ENCODE data around the gene SLC49A3.
"Not testable (repeated sequence)": the region's sequence is repeated elsewhere in the genome, so short reads cannot be mapped to it uniquely, and the experiment has no call there.

SLC49A3 gene

DNA sequence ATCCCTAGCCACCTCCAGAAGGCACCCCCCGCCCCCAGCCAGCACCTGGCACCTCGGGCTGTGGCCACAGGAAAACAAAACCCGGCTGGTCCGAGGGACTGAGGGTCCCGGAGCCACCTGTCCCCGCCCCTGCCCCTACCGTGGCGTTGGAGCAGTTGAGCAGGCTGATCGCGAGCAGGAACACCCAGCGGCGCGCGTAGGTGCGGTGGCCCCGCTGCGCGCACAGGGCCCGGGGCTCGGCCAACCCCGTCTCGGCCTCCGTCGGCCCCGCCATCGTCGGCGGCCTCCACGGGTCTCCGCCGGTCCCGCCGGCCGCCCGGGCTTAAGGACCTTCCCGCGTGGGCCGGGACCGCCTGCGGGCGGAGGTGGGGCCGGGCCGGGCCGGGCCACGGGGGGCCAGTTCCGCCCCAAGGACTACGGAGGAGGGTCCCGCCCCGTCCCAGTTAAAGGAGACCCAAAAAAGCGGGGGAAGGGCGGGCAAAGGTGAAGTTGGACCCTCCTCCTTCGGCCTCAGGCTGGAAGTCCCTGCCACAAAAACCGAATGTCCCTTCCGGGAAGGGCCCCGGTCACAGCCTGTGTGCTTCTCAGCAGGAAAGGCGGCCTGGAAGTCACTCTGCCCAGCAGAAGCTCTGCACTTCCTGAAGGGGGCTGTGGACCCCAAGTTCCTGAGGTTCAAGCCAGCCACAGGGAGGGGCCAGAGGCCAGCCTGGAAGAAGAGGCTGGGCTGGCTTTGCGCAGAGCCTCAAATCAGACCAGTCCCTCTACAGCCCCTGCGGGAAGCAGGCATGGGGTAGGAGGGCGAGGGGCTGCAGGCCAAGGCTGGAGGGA lies at the start of gene SLC49A3:
SLC49A3 (minus strand) TSS at position 298 of the 828 bp plus-strand sequence; CDS start at position 274, 24 bp downstream.
- DNase-seq (ENCODE audit: low read depth in 2 of 2) = no peak

DNA sequence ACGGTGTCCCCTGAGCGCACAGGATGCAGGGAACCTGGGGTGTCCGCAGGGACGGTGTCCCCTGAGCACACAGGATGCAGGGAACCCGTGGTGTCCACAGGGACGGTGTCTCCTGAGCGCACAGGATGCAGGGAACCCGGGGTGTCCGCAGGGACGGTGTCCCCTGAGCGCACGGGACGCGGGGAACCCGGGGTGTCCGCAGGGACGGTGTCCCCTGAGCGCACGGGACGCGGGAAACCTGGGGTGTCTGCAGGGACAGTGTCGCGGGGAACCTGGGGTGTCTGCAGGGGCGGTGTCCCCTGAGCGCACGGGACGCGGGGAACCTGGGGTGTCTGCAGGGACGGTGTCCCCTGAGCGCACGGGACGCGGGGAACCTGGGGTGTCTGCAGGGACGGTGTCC lies 47.6 kb upstream of the SLC49A3 start:
- not testable (repeated sequence) for DNase-seq (ENCODE audit: low read depth in 2 of 2)

DNA sequence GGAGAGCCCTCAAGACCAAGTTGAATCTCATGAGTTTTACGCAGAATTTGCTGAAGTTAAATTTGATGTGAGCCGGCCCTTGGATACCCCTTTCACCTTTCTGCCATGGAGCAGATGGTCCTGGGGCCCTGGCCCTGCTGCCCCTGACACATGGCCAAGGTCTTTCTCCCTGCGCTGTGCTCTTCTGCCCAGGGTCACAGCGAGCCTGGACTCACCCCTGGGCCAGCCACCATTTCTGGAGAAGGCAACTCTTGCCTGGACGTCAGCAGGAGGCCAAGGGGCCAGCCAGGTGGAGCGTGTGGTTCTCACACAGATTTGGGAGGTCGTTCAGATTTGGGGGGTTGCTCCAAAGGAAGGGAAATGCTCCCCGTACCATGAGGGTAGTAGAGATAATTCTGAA lies 46.6 kb upstream of the SLC49A3 start:
- no peak for DNase-seq (ENCODE audit: low read depth in 2 of 2)

DNA sequence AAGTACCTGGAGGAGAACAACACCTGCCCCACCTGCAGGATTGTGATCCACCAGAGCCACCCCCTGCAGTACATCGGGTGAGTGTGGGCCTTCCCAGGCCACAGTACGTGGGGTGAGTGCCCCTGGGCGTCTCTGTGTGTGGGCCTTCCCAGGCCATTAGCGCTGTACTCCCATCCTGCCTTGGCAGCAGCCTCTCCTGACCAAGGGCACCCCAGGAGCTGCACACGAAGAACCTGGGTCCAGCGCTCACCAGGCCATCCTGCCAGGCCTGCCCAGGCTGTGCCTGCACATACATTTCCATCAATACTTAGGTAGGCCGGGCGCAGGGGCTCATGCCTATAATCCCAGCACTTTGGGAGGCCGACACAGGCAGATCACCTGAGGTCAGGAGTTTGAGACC lies 46.0 kb upstream of the SLC49A3 start:
- no peak for DNase-seq (ENCODE audit: low read depth in 2 of 2)

DNA sequence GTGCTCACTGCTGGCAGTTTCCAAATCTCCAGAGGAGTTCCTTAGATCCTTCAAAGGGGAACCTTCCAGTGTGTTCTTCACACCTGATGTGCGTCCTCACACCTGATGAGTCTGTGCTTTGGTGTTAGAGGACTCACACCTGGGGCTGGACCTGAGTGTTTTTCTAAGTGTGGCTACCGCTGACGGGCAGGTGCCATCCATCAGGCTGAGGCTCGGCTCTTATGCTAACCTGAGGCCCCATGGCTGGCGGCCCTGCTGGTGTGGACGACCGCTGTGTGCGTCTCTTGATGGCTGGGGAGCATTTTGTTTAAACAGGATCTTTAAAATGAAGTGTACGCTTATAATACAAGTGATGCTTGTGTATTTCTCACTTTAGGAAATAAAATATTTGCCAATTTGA lies 45.1 kb upstream of the SLC49A3 start:
- DNase-seq (ENCODE audit: low read depth in 2 of 2) = no peak

DNA sequence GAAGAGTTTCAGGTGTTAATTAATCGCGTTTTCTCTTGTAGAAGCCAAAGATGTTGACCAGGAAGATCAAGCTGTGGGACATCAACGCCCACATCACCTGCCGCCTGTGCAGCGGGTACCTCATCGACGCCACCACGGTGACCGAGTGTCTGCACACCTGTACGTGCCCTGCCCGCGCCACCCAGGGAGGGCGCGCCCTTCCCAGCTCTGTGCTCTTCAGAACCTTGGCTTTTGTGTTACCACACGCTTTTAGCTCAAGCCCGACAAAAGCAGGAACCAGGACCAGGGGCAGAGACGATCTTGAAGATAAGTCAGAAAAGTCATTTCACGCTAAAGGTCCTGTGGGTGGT lies 44.7 kb upstream of the SLC49A3 start:
- no peak for DNase-seq (ENCODE audit: low read depth in 2 of 2)

DNA sequence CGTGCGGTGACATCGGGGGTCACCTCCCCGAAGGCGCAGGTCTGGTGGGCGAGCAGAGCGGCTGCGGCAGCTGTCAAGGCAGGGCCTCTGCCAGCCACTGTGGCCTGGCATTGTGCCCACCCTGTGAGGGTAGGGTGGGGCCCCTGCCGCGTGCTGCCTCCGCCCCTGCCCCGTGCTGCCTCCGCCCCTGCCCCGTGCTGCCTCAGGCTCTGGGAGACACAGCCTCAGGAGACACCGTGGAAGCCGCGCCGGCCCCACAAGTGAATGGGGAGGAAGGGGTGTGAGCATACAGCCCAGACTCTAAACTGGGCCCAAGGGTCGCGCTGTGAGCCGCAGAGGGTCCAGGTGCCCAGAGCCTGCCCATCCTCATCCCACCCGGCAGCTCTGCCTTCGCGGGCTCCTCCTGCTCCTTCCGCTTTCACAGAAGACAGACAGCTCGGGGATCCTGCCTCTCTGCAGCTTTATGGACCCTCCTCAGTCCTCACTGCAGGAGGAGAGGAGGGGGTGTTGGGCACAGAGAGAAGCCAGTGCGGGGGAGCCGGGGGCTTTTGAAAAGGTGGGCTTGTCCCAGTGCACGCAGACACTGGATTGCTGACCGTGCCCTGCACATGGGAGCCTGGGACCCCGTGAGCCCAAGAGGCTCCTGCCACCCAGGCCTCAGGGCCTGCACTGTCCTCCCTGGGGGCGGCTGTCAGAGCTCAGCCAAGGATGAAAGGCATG lies 44.1 kb upstream of the SLC49A3 start:
- no peak for DNase-seq (ENCODE audit: low read depth in 2 of 2)

DNA sequence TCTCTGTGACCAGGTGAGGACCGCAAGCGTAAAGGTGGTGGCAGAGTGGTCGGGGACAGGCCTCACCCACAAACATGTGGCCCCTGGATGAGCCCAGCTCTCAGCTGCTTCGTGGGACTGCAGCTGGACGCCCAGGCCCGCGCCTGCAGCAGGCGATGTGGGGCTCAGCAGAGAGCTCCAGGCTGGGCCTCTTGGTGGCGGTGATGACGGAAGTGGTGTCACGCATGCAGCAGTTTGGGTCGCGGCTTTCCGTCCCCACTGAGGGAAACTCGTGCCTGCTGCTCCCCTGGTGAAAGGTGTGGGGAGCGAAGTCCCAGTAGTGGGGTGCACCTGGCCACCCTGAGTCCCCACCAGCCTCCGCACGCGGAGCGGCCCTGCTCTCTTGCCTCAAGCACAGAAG lies 43.5 kb upstream of the SLC49A3 start:
- DNase-seq (ENCODE audit: low read depth in 2 of 2) = no peak

DNA sequence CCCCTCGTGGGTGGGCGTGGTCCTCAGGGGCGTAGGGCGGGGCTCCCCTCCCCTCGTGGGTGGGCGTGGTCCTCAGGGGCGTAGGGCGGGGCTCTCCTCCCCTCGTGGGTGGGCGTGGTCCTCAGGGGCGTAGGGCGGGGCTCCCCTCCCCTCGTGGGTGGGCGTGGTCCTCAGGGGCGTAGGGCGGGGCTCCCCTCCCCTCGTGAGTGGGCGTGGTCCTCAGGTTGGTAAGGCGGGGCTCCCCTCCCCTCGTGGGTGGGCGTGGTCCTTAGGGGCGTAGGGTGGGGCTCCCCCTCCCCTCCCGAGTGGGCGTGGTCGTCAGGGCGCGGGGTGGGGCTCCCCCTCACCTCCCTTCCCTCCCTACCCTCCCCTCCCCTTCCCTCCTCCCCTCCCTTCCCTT lies 43.0 kb upstream of the SLC49A3 start:
- DNase-seq (ENCODE audit: low read depth in 2 of 2) = not testable (repeated sequence)

DNA sequence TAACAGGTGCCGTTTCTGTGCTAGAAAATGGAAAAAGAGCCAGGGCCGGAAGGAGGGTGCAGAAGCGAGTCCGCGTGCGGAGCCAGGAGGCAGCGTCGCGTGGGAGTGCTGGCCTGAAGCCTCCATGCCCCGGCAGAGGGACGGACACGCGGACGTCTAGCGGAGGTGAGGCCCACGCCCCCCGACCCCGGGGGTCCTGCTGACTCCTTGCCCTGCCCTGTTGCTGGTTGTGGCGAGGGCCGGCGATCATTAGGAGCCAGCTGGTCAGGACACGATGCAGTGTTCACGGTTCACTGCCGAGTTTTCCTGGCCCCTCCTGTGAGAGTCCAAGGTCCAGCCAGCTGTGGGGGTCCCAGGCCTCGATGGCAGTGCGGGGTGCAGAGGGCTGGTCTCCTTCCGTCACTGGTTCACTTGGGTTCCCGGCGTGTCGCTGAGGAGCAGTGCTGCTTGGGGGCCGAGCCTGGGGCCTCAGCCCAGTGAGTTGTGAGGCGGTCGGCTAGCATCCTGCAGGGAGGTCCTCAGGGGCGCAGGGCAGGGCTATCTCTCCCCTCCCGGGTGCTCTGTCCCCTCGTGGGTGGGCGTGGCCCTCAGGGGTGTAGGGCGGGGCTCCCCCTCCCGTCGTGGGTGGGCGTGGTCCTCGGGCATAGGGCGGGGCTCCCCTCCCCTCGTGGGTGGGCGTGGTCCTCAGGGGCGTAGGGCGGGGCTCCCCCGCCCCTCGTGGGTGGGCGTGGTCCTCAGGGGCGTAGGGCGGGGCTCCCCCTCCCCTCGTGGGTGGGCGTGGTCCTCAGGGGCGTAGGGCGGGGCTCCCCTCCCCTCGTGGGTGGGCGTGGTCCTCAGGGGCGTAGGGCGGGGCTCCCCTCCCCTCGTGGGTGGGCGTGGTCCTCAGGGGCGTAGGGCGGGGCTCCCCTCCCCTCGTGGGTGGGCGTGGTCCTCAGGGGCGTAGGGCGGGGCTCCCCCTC lies 42.3 kb upstream of the SLC49A3 start:
- not testable (repeated sequence) for DNase-seq (ENCODE audit: low read depth in 2 of 2)

DNA sequence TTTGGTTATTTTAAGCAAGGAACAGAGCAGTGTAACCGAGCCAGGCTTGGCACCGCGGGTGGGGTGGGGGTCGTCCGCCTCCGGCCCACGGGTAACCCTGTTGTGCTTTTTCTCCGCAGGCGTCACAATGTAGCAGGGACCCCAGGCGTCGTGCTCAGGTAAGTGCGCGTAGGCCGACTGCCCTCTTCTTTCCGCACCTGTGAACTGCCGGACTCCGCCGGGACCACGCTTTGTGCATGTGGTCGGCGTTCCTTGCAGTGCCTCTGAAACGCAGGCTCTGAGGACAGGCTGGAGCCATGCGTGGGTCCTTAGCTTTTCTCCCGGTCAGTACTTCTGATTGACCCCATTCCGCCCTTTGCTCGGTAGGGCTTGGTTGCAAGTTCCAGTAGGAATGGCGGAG lies 41.6 kb upstream of the SLC49A3 start:
- no peak for DNase-seq (ENCODE audit: low read depth in 2 of 2)

DNA sequence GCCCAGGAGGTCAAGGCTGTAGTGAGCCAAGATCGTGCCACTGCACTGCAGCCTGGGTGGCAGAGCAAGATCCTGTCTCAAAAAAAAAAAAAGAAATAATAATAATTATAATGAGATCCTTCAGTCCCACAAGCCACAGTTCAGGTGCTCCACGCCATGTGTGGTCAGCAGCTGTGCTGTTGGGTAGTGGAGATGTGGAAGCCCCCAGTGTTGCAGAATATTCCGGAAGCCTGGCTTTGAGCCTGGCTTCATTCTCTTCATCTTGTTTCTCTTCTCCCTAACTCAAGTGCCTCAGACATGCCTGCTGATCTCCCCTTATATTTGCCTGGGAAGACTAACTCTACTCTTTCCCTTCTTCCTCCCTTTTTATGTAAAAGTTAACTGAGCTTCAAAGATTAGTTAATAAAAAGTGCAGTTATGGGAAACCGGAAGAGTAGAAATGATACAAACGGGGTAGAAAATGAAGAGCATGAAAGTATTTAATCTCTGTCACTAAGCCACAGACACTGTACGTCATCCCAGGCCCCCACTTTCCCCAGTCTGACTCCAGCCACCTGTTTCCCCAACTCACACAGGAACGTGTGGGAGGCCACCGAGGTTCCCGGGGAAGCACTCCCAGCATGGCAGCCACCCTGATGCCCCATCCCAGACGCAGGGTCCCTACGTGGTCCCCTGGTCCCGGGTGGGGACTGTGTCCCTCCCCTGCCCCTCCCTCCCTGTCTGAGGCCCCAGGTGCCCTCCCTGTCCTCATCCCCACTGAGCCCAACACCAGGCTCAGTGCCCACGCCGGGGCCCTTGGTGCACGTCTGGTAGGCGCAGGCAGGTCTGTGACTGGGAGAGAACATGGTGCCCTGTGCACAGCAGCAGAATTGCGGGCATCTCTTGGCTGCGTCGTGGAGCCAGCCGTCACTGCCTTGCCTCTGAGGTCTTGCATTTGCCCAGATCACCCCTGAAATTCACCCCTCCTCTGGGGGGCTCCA lies 40.7 kb upstream of the SLC49A3 start:
- DNase-seq (ENCODE audit: low read depth in 2 of 2) = no peak

DNA sequence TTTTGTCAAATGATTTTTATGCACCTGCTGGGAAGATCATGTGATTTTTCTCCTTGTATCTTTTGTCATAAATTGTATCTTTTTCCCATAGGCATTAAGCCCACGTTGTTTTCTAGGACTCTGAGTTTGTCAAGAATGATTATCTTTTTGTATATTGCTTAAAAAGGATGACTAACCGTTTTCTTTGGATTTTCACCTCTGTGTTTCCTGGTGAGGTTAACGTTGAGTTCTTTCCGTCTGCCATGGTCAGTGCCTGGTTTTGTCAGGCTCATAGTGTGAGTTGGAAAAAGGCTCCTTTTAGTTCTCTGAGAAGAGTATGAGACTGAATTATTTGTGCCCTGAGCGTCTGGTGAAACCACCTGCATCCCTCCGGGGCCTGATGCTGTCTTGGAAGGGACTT lies 38.6 kb upstream of the SLC49A3 start:
- no peak for DNase-seq (ENCODE audit: low read depth in 2 of 2)

DNA sequence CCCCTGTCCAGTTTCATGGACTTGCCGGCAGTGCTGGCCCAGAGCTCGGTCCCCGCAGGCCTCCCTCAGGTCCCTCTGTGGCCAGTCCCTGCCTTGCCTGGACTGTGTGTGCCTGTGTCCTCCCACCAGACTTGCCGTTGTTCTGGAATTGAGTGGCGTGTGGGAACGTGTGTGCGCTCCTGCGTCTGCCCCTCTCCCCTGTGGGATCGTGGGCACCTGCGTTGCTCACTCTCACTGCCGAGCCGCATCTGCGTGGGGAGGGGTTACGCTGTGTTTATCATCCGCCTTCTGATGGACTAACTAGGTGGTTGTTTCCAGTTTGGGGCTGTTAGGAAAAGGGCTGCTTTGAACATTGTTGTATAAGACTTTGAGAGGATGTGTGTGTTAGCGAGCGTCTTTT lies 37.9 kb upstream of the SLC49A3 start:
- DNase-seq (ENCODE audit: low read depth in 2 of 2) = no peak

DNA sequence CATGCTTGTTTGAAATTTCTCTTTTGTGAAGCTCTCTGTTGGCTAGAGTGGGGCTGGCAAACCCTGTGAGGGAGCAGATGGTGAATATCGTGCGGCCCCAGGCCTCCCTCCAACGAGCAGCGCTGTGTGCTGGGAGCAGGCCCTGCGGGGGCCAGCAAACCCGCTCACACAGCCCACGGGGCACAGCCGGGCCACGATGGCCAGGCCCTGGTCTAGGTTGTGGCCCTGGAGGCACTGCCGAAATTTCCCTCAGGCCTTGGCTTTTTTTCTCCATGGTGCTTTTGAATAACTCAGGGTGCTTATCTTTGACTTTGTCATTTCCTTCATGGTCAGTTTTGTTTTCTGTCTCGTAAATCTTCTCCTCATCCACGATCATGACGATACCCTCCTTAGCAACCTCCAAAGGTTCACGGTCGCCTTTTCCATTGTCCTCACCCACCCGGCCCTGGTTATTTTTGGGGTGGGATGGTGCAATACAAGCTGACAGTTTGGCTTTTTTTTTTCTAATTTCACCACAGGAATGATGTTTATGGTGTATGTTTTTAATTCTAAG lies 37.4 kb upstream of the SLC49A3 start:
- peak in 1 of 2 experiments; percentile 21 for DNase-seq (ENCODE audit: low read depth in 2 of 2)

DNA sequence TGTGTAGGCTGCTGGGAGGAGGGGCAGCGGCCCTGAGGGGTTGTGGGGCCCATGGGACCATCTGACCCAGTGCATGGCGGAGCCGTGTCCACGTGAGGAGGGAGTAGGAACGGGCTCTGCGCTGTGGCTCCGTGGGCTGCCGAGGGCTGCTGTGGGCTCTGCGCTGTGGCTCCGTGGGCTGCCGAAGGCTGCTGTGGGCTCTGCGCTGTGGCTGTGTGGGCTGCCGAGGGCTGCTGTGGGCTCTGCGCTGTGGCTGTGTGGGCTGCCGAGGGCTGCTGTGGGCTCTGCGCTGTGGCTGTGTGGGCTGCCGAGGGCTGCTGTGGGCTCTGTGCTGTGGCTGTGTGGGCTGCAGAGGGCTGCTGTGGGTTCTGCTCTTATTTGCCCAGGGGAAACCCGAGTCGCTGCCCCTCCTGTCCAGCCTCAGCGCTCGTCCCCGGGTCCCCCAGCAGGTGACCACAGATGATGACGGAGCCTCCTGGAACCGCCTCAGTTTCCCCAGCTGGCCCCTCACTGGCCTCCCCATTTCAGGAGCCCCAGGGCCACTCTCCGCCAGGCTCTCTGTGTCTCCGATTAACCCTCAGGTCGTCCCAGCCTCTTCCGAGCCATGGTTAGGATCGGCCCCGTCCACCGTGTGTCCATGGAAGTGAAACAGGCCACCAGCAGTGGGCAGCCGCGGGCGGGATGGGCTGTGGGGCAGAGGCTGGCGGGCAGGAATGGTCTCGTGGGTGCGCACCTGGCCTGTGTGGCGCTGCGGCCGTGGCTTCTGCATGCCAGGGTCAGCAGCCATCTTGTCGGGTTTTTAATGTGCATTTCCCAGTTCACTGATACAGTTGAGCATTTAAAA lies 36.7 kb upstream of the SLC49A3 start:
- DNase-seq (ENCODE audit: low read depth in 2 of 2) = no peak

DNA sequence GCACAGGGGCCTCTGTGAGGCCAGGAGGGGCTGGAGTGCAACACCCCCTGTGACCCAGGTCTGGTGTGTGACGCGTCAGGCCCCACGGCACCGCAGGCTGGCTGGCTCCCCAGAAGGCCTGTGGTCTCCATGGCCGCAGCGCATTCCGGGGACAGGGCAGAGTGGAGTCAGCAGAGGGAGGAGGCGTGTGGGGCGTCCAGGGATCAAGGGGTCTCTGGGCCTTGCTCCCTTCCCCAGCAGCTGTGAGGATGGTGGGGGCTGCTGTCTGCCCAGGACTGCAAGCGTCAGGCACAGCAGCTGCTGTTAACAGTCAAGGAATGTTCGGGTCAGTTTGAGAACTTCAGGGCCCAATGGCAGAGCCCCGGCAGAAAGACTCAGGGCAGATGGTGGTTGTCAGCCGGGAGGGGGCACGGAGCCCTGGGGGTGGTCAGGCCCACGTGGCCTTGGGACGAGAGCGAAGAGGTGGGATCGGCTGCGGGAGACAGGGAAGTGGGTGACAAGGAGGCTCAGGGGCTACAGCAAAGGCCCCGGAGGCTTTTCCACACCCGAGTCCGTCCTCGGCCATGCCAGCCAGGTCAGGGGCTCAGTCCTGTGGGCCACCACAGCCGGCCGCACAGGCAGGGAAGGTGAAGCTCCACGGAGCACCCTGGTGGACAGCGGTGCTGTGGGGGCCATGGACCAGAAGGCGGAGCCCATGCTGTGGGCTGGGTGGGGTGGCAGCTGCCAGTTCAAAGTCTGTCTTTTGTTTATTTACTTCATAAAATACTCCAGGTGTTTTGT lies 35.0 kb upstream of the SLC49A3 start:
- no peak for DNase-seq (ENCODE audit: low read depth in 2 of 2)

DNA sequence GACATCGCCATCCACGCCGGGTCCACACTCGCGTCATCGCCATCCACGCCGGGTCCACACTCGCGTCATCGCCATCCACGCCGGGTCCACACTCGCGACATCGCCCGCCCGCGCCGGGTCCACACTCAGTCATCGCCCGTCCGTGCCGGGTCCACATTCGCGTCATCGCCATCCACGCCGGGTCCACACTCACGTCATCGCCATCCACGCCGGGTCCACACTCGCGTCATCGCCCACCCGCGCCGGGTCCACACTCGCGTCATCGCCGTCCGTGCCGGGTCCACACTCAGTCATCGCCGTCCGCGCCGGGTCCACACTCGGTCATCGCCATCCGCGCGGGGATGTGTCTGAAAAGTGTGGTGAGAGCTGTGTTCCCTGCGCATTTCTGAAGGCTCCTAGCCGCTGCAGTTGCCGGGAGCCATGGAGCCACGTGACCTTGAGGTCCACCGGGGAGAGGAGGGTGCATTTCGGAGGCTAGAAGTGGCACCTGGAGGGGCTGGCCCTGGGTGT lies 34.0 kb upstream of the SLC49A3 start:
- DNase-seq (ENCODE audit: low read depth in 2 of 2) = no peak
